ENCODE results near the gene SLAMF9. TPM values are rescaled to one million over a fixed set of nuclear protein-coding genes. Genes with fewer than 3 reads are reported as not detected.

The SLAMF9 gene
- total RNA-seq, 1 donor from 2014 or later, result not detected

DNA sequence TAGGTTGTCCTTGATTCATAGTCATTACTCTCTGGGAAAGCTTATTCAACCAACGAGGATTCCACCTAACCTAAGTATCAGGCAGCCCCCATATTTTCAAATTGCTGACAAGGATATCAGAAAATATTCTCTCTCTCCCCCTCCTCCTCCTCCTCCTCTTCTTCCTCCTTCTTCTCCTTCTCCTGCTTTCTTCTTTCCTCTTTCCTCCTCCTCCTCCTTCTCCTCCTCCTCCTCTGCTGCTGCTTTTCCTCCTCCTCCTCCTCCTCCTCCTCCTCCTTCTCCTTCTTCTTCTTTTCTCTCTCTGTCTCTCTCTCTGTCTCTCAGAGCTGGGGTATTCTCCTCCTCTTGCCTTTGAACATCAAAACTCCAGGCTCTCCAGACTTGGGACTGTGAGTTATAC lies 6.1 kb downstream of the SLAMF9 start:
- Histone ChIP-seq H3K36me3 (no peaks in the 10 kb centered on the region), H3K4me3 (no peak overlapping the region), H3K4me1 (peaks cover 18% of the 10 kb centered on the region), H3K9me3 (replicated peaks) (no peaks in the 10 kb centered on the region), H3K27ac (replicated peaks) (no peak overlapping the region), H3K27me3 (ENCODE audit: low read depth) (peaks cover 37% of the 10 kb centered on the region)
- TF ChIP-seq, protein P1, sequence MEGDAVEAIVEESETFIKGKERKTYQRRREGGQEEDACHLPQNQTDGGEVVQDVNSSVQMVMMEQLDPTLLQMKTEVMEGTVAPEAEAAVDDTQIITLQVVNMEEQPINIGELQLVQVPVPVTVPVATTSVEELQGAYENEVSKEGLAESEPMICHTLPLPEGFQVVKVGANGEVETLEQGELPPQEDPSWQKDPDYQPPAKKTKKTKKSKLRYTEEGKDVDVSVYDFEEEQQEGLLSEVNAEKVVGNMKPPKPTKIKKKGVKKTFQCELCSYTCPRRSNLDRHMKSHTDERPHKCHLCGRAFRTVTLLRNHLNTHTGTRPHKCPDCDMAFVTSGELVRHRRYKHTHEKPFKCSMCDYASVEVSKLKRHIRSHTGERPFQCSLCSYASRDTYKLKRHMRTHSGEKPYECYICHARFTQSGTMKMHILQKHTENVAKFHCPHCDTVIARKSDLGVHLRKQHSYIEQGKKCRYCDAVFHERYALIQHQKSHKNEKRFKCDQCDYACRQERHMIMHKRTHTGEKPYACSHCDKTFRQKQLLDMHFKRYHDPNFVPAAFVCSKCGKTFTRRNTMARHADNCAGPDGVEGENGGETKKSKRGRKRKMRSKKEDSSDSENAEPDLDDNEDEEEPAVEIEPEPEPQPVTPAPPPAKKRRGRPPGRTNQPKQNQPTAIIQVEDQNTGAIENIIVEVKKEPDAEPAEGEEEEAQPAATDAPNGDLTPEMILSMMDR (IDR thresholded peaks at IDR 0.05; ENCODE audit: borderline replicate concordance), result no peak
- intact Hi-C loops (cut with micrococcal nuclease), result loop anchor here (5.0 to 10.0 kb wide), 2 partner anchors 59 to 153 kb away; no protein-coding TSS in a partner anchor
- DNase-seq, result no peak

DNA sequence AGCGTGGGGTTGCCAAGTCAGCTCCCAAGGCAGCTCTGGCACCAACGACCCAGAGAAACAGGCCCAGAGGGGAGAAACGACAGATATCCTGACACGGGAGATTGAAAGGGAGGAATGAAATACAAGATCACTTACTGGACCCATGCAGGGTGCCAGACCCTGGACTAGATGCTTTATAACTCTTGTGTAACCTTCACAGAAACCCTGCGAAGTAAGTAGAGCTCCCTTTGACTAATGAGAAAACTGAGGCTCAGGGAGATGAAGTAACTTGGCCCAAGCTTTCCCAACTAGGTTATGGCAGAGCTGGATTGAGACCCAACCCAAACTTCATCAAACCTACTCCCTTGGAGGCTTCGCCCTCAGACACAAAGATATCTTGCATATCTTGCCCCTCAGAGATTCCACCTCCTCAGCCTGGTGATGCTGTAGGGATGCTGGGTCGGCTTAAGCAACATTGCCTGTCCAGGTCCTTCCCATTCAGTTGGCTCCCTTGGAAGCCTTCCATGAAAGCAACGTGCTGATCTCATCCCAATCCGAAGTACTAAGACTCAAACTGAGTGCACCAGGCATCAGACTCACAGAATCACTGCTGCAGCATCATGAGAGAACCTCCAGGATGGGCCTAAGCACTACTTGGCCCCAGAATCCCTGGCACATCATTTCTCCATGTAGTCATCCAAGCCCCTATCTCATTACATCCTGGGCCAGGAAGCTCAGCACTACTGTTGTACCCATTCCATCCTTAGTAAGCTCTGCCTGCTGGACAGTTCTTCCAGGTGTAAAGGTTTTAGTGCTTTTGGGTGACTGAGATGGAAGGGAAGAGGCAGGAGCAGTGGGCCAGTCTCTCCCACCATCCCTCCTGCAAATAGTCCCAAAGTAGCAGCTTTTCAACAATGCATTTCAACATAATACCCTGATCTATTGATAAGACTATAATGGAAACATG lies 7.5 kb downstream of the SLAMF9 start:
- TF ChIP-seq, protein P1 (IDR thresholded peaks at IDR 0.05; ENCODE audit: borderline replicate concordance), result no peak
- Histone ChIP-seq H3K4me3 (peak overlapping the region; percentile 69), H3K36me3 (no peaks in the 10 kb centered on the region), H3K27me3 (ENCODE audit: low read depth) (peaks cover 32% of the 10 kb centered on the region), H3K4me1 (peaks cover 18% of the 10 kb centered on the region), H3K9me3 (replicated peaks) (no peaks in the 10 kb centered on the region), H3K27ac (replicated peaks) (no peak overlapping the region)
- intact Hi-C loops (cut with micrococcal nuclease), result loop anchor here (5.0 to 10.0 kb wide), 2 partner anchors 61 to 152 kb away; no protein-coding TSS in a partner anchor
- DNase-seq, result no peak

GRCh38 chr1:159945483-159946241 lies 8.4 kb downstream of the SLAMF9 start, which contains the start of gene IGSF9:
IGSF9 (minus strand) TSS chr1:159945613; CDS start chr1:159943454, 2,159 bp downstream.
- TF ChIP-seq, protein P1 (IDR thresholded peaks at IDR 0.05; ENCODE audit: borderline replicate concordance), result peak; percentile 77
- Histone ChIP-seq H3K27me3 (ENCODE audit: low read depth) (peaks cover 31% of the 10 kb centered on the region), H3K36me3 (no peaks in the 10 kb centered on the region), H3K9me3 (replicated peaks) (no peaks in the 10 kb centered on the region), H3K4me1 (peaks cover 18% of the 10 kb centered on the region), H3K27ac (replicated peaks) (no peak within 1 kb of the TSS), H3K4me3 (peak within 1 kb of the TSS; percentile 69)
- DNase-seq, result peak; percentile 85
- intact Hi-C loops (cut with micrococcal nuclease), result loop anchor here (5.0 to 10.0 kb wide), 2 partner anchors 62 to 151 kb away; no protein-coding TSS in a partner anchor

DNA sequence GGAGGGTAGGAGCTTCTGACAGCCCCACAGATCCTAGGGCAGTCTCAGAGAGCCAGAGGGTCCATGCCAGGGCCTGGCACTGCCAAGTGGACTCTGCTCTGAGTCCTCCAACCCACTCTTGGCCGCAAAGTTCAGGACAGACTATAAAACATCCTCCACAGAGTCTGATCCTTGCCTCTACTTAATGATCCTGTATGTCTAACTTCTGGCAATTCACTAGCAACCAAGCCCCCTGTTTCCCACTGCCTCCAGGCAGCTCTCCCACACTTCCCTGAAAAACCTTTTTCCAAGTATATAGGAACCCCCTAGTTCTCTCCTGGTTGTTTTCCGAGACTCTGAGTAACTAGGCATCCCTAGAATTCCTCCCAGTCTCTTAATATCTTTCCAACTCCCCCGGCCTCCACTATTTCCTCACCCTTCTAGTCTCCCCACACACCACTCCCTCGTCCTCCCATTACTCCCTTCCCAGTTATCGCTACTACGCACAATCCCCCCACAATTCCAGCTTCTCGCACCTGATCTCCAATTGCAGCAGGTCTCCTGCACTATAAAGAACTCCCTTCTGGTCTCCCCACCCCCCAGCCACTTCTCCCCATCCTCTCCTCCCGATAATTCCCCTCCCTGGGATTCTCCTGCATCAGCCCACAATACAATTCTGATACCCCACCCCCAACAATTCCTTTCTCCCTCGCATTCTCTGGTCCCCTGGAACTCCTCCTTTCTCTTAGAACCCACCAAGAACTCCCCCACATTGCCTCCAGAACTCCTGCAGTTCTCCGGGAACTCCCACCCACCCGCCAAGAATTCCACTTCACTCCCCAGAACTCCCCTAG lies 9.2 kb downstream of the SLAMF9 start:
- Histone ChIP-seq H3K4me3 (peak overlapping the region; percentile 69), H3K9me3 (replicated peaks) (no peaks in the 10 kb centered on the region), H3K27ac (replicated peaks) (no peak overlapping the region), H3K4me1 (peaks cover 18% of the 10 kb centered on the region), H3K36me3 (no peaks in the 10 kb centered on the region), H3K27me3 (ENCODE audit: low read depth) (peaks cover 31% of the 10 kb centered on the region)
- TF ChIP-seq, protein P1 (IDR thresholded peaks at IDR 0.05; ENCODE audit: borderline replicate concordance), result no peak
- no peak for DNase-seq
- intact Hi-C loops (cut with micrococcal nuclease), result loop anchor here (5.0 to 10.0 kb wide), 2 partner anchors 62 to 150 kb away; no protein-coding TSS in a partner anchor
